NOMO-1 treated with dmso at 0.1 percent for 144 hours (cell line): ENCODE results near the gene ADARB1.
"Not testable (repeated sequence)": the region's sequence is repeated elsewhere in the genome, so short reads cannot be mapped to it uniquely, and the experiment has no call there.

Experiments used
- DNase-seq: peaks from one replicate; lab custom pipeline; 2025; ENCODE audit not compliant: unreplicated experiment; lab: John Stamatoyannopoulos, UW

Gene ADARB1, protein sequence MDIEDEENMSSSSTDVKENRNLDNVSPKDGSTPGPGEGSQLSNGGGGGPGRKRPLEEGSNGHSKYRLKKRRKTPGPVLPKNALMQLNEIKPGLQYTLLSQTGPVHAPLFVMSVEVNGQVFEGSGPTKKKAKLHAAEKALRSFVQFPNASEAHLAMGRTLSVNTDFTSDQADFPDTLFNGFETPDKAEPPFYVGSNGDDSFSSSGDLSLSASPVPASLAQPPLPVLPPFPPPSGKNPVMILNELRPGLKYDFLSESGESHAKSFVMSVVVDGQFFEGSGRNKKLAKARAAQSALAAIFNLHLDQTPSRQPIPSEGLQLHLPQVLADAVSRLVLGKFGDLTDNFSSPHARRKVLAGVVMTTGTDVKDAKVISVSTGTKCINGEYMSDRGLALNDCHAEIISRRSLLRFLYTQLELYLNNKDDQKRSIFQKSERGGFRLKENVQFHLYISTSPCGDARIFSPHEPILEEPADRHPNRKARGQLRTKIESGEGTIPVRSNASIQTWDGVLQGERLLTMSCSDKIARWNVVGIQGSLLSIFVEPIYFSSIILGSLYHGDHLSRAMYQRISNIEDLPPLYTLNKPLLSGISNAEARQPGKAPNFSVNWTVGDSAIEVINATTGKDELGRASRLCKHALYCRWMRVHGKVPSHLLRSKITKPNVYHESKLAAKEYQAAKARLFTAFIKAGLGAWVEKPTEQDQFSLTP

DNA sequence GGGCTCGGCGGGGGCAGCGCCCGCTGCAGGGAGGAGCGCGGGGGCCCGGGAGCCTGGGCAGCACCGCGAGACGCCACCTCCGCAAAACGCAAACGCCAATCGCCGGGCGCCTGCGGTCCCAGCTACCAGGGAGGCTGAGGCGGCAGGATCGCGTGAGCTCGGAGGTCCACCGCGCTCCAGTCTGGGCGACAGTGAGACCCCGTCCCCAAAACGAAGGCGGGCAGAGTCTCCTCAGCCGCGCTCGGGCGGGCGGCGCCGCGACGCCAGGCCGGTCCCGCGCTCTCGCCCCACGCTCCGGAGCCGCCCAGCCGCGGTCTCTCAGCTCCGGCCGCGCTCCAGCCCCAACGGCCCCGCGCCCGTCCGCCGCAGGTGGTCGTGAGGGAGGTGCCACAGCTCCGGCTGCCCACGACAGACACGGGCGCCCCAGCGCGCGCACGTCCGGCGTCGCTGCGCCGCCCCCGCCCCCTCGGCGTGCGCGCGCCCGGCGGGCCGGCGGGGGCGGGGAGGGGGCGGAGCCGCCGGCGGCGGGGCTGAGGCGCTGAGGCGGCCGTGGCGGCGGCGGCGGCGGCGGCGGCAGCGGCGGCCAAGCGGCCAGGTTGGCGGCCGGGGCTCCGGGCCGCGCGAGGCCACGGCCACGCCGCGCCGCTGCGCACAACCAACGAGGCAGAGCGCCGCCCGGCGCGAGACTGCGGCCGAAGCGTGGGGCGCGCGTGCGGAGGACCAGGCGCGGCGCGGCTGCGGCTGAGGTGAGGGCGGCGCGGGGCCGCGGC is at the start of gene ADARB1:
TSS of gene ADARB1 (plus strand) at position 533 of the 770 bp plus-strand sequence. CDS start 97,077 bp downstream, outside the sequence.
- DNase-seq, result no peak

DNA sequence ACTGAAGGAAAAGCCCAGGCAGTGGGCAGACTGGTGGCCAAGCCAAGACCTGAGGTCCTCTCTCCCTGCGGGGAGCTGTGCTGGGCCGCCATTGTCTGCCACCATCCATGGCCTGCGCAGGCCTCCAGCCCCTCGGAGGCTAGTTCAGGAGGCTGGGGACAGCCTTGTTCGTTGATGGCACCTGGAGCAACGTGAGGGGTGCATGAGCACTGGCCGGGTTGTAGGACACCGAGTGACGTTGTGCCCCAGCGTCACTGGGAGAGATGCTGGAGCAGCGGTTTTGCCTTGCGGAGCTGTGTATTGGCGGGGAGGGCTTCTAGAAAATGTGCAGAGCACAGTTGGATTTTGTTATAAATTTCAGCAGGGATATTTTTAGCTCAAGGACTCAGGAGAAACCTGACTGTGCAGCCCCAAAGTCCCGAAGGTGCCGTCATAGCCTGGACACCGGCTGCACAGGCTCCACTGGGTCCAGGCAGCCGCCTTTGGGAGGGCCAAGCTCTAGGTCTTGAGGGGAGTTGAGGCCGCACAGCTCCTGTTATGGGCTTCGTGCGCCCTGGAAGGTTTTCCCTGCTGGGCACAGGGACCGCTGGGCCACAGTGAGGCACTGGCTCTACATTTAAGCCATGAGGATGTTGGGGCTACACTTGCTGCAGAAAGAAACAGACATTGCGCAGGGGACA is 48.2 kb upstream of the ADARB1 start:
- no peak for DNase-seq

DNA sequence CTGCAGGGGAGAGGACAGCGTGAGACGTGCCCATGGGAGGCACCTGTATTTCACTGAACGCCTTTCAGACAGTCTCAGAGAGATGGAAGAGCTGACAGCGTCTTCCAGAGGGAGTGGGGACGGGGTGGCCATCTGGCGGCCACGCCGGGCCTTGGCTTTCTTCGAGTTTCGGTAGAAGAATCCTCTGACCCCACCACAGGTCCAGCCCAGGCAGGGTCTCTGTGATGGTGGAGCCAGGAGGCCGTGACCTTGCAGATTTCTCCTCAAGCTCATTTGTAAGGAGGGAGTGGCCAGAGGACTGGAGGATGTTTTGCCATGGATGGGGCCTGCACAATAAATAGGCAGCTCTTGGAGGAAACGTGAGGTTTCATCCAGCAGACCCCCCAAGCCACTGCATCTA is 47.6 kb upstream of the ADARB1 start:
- no peak for DNase-seq

DNA sequence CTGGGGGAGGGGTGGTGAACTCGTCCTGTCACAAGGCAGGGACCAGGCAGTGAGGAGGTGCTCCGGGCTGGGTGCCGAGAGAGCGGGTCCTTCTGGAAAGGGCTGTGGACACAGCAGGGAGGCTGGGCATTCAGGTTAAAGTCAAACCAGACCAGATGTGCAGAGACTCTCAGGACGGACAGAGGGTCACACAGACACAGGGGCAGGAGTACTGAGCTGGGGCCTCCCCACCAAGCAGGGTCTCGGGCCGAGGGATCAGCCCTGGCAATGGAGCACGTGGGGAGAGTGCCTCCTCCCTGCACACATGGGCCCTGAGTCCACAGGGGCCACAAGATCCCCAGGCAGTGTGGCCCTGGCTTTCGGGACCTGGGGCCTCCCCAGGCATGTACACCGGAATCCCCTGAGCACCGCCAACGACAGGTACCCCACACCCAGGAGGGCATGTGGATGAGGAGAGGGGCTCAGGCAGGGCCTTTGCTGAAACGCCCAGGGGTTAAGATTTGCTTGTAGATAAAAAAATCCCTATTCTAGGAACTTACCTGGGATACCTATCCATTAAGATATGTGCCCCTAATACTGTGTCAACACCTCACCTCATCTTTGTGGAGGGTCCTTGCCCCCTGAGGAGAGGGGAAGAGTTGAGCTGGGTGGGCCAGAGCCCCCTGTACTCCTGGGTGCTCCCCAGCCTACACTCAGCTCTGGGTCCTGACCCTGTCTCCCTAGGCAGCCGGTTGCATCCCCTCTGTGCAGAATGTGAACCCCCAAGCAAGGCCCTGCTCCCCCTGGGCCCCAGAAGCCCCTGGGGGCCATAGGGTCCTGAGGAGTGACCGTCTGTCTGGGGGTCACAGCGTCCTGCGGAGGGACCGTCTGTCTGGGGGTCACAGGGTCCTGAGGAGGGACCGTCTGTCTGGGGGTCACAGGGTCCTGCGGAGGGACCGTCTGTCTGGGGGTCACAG is 46.9 kb upstream of the ADARB1 start:
- DNase-seq, result no peak

DNA sequence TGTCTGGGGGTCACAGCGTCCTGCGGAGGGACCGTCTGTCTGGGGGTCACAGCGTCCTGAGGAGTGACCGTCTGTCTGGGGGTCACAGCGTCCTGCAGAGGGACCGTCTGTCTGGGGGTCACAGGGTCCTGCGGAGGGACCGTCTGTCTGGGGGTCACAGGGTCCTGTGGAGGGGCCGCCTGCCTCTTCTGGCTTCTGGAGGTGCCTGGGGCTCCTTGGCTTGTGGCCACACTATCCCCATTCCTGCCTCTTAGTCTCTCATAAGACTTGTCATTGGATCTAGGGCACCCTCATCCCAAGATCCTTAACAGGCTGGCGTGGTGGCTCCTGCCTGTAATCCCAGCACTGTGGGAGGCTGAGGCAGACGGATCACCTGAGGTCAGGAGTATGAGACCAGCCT is 45.7 kb upstream of the ADARB1 start:
- DNase-seq, result not testable (repeated sequence)

DNA sequence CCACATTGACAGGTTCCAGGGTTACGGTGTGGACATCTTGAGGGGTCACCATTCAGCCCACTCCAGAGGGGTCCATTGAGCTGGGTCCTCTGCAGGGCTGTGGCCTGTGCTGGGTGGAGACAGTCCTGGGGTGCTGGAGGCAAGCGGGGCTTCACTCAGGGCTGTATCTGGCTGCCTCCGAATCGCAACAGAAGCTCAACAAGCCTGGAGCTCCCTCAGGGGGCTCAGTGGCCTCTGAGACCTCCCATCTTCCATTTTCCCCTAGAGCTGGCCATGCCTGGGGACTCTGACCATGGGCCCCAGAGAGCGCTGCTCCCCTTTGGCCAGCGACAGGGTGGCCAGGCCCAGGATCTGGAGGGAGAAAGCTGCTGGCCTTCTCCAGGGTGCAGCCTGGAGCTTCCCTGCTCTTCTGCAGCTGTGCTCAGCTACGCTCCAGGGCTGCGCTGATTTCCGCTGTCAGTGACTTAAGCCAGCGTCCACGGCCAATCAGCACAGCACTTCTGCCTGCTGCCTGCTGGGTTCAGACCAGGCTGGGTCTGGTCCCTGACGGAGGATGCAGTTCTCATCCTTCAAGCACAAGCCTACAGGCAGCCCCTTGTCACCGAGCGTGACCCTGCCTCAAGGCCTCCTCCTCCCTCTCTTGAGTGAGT is 45.0 kb upstream of the ADARB1 start:
- no peak for DNase-seq

DNA sequence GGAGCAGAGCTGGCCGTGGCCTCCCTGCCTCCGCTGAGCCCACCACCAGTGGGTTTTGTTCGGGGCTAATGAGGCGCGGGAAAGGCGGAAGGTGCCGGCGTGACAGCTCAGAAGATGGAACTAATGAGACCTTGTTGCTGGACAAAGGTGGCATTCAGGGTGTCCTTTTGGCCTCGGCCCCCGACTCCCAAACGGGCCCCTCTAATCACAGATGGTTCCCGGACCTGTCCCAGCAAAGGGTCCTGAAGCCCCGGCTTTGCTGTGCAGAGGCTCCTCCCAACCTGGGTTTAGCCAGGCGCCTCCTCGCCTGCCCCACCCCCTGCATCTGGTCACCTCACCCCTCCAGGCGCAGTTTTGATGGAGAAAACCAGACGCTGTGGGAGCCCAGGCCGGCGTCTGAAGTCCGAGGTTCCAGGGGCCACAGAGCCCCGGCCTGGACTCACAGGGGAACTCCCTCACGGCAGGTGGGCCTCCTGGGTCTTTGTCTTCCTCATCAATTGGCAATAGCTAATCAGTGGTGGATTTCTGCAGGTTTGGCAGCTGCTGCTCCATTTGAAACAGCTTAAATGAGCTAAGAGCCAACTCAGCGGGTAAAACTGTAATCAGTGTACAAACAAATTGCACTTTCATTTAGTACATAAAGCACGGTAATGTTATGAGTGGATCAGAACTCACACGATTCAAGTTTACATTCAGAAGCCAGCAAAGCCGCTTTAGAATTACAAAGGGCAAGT is 44.3 kb upstream of the ADARB1 start:
- no peak for DNase-seq

DNA sequence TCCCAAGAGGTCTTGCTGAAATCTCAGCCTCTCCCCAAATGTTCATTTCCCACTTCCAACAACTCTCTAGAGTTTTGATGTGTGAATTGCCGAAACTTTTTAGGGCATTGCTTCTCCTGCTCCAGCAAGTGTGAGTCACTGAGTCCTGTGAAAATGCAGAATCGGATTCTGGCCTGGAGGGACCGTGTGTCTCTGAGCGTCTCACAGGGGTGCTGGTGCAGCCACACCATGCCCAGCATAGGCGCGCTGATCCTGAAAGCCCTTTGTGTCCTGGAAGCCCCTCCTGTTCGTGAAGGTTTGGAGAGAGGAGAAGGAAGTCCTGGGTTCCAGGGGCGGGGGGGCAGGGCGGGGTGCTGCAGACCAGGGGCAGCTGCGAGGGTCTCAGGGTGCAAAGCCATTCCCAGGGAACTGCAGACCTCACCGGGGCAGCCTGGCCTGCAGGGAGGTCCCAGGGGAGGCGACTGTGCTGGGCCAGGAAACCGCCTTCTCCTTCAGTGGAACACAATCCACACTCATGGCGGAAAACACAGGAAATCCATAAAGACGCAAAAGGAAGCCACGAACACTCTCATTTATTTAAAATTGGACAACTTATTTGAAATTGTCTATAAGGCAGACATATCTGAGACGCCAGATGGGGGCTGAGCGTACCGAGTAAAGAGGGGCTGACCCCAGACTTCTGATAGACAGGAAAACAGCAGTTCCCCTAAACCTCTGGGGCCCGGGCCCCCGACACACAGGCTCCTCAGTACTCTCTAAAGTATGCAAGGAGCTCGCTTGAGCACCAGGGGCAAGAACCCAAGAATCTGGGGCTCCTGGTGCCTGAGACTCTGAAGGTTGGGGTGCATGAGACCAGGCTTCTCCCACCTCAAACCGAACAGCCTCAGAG is 43.5 kb upstream of the ADARB1 start:
- no peak for DNase-seq

DNA sequence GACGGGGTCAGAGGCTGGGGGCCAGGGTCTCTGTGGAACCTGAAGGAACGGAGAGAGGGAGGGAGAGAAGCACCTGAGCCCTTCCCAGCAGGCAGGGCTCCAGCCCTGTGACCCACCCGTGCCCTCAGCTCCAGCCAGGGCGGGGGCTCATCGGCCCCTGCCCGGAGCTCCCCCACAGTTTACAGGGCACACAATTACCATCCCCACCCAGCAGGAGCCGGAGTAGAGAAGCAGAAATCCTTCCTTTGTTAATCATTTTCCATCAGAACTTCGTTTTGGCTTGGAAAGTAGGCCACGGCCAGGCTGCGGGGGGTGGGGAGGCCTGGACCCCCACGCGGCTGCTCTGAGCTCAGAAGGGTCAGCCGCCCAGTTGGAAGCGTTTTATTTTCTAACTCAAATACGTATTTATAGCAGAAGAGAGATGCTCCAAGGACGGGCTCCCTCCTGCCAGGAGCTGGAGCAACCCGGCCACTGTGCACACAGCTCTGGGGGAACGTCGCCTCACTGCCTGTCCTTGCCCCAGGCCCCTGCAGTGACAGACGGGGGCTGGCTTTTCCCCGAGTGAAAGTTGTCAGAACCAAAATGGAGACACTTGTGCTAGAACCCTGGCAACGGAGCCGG is 42.7 kb upstream of the ADARB1 start:
- DNase-seq, result no peak

DNA sequence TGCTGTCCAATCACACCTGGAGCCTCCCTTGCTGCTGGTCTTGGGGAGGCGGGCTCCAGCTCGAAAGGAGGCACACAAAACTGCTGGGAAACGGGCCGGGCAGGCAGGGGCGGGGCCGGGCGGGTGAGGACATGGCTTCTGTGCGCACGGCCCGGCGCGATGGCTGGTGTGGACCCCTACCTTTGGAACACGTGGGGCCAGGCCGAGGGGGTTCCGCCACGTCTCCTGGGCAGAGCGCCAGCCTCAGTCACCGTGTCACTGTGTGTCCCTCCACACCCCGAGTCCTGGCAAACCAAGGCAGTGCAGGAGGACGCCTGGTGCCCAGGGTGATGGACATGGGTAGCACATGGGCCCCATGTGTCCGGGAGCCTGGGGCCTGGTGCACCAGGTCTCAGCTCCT is 42.0 kb upstream of the ADARB1 start:
- DNase-seq, result no peak

DNA sequence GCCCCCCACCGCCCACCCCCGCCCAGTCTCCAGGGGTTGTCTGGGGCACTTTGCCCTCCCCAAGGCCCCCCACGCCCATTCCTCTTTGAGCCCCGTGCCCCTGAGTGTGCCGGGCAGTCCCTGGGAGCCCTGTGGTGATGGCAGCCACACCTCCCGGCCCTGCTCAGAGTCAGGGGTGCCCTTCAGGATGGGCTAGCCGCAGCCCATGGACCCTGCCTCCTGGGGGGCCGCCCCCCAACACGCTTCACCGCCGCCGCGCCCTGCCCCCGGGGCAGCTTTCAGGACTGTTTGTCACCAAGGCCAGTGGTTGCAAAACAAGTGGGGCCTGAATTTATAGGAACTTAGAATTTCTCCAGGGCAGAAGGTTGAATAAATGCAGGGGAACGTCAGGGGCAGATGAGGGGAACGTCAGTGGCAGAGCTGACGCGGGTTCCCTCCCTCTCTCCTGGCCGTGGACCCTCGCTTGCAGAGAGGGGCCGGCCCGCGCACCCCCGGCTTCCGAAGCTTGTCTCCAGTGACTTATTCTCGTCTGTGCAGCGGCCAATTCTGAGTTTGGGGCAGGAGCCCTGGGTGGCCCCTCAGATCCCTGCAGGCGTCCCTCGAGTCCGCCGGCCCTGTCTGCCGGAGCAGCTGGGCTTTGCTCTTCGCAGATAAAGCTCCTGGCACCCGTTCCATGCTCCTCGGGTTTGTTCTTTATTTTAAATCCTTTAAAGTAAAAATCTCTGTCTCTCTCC is 41.2 kb upstream of the ADARB1 start:
- no peak for DNase-seq

DNA sequence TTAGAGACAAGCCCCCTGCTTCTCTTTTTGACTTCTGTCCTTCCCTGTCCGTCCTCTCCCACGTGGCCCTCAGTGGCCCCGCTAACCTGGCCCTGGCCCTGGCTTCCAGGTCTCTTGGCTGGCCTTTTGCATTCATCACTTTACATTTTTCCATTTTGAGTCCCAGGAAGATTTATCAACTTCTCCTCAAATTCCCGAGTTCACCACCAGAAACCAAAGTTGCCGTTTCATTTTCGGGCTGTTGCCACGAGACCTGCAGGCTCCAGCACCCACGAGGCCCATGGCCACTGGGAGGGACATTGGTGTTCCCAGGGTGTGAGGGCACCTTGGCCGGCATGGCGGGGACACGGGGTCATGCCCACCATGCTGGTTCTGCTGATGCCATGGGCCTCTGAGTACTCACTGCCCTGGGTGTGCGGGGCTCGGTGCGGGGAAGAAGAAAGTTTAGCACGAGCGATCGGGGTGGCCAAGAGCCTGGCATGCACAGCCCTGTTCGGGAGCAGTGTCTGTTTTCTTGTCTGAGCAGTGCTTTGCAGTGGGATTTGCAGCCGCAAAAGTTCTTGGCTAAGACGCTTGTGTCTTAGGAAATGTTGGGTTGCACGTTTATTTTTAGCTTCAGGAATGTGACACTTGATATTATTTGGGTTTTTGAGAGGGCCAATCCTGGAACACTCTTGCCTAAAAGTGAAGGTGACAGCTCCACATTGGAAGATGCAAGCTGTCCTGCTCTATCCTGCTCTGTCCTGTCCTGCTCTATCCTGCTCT is 40.4 kb upstream of the ADARB1 start:
- DNase-seq, result no peak

DNA sequence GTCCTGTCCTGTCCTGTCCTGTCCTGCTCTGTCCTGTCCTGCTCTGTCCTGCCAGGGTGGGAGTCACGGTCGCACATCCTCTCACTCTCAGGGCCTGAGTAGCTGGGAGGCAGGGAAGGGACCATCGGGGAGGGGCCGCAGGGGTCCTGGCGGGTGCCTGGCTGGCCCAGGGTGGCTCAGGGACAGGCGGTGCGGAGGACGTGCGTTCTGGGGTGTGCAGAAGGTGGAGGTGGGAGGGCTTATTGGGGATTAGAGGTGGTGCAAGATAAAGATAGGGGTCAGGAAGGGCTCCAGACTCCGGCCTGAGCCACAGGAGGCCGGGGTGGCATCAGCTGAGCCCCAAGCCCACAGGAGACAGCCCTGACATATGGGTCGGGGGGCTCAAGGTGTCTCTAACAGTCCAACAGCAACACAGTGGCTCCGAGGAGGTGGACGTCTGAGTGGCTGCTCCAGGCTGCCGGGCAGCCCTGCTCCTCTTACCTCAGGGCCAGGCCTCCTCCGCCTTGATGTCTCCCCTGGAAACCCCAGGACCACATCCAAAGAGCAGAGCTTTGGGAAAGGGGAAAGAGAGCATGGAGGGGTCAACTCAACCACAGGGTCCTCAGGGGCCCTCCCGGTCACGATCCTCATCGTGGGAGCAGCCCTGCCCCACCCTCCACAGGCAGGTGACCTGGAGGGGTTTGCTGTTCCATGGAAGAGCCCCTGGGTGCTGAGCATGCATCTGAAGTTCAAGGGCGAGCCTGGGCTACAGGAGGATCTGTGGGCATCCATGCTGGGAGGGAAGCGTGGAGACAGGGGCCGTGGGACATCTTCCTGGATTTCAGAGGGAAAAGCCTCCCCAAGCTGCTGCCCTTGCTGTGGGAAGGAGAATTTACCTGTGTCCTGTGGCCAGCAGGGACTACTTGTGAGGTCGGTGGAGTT is 39.6 kb upstream of the ADARB1 start:
- no peak for DNase-seq

DNA sequence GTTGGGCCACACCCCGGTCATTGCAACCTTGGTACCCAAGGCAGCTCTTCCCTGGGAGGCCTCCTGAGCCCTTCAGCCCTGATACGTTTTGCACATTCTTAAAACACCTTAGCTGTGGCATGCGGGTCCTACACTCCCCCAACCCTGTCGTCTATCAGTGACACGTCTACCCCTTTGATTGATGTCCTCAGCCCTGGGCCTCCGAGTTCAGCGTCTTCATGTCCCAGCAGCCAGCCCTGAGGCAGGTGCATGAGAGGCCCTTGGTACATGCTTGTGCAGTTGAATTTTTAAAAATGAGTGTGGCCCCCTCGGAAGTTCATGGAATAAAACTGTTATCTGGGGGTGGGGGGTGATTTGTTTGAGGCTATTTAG is 38.9 kb upstream of the ADARB1 start:
- DNase-seq, result no peak

DNA sequence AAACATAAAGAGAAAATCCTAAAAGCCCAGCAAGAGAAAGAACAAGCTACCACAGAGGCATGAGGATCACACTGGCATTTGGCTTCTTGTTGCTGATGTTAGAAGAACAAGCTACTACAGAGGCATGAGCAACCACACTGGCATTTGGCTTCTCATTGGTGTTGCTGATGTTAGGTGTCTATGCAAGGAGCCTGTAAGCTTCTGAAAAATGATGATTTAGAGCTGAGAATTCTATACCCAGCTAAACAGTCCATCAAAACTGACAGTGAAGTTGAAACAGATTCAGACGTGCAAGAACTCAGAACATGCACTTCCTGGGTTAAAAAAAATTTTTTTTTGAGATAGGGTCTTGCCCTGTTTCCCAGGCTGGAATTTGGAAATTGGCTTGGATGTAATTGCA is 37.8 kb upstream of the ADARB1 start:
- DNase-seq, result no peak
